Chondrocyte (in vitro differentiated cells): ENCODE measurements around the gene GAS7. TPM values are rescaled to one million over a fixed set of nuclear protein-coding genes. Genes with fewer than 3 reads are reported as not detected.

Experiments
- DNase-seq: peaks from one replicate; pipeline ENCODE4 v3.0.0; 2021; ENCODE audit warnings: mixed read lengths, low spot score
- H3K27ac Mint-ChIP-seq: one replicate; pipeline ENCODE4 v1.8.0; 2021; ENCODE audit warnings: mild to moderate bottlenecking, moderate library complexity, mixed read lengths; ENCODE audit not compliant: unreplicated experiment
- H3K27me3 Mint-ChIP-seq: 2 replicates; pipeline ENCODE4 v1.8.0; 2021; ENCODE audit warnings: low read depth, mixed read lengths
- H3K36me3 Mint-ChIP-seq: 2 replicates; pipeline ENCODE4 v1.8.0; 2021; ENCODE audit warnings: low read depth, mixed read lengths
- H3K4me1 Mint-ChIP-seq: 2 replicates; pipeline ENCODE4 v1.8.0; 2021; ENCODE audit warnings: low read depth, mild to moderate bottlenecking, mixed read lengths
- H3K4me3 Mint-ChIP-seq: one replicate; pipeline ENCODE4 v1.8.0; 2021; ENCODE audit warnings: mild to moderate bottlenecking, moderate library complexity, mixed read lengths; ENCODE audit not compliant: unreplicated experiment
- H3K9me3 Mint-ChIP-seq: 2 replicates; pipeline ENCODE4 v1.8.0; 2021; ENCODE audit warnings: low read depth, mixed read lengths
- total RNA-seq: library from RNA; stranded (reverse); gene quantifications from 3 replicates; pipeline ENCODE4 v1.2.1, GENCODE V29; 2021
- TF ChIP-seq, protein P1 (sequence below): fragments of 200-600 bp; sonication (generic); IDR thresholded peaks from 2 replicates; pipeline ENCODE4 v1.5.0; 2021; ENCODE audit warnings: antibody characterized with exemption, mild to moderate bottlenecking, moderate library complexity

Gene GAS7
- total RNA-seq, 1 donor from 2014 or later = 6.9 TPM

GRCh38 chr17:10118788-10119130 lies 79.6 kb downstream of the GAS7 start:
- TF ChIP-seq, protein P1, sequence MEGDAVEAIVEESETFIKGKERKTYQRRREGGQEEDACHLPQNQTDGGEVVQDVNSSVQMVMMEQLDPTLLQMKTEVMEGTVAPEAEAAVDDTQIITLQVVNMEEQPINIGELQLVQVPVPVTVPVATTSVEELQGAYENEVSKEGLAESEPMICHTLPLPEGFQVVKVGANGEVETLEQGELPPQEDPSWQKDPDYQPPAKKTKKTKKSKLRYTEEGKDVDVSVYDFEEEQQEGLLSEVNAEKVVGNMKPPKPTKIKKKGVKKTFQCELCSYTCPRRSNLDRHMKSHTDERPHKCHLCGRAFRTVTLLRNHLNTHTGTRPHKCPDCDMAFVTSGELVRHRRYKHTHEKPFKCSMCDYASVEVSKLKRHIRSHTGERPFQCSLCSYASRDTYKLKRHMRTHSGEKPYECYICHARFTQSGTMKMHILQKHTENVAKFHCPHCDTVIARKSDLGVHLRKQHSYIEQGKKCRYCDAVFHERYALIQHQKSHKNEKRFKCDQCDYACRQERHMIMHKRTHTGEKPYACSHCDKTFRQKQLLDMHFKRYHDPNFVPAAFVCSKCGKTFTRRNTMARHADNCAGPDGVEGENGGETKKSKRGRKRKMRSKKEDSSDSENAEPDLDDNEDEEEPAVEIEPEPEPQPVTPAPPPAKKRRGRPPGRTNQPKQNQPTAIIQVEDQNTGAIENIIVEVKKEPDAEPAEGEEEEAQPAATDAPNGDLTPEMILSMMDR = no peak
- DNase-seq = no peak
- peaks cover 6% of the 10 kb centered on the region for H3K9me3 Mint-ChIP-seq
- H3K4me1 Mint-ChIP-seq = peaks cover 57% of the 10 kb centered on the region
- H3K4me3 Mint-ChIP-seq = no peak overlapping the region
- no peak overlapping the region for H3K27ac Mint-ChIP-seq
- no peaks in the 10 kb centered on the region for H3K27me3 Mint-ChIP-seq
- no peaks in the 10 kb centered on the region for H3K36me3 Mint-ChIP-seq

DNA sequence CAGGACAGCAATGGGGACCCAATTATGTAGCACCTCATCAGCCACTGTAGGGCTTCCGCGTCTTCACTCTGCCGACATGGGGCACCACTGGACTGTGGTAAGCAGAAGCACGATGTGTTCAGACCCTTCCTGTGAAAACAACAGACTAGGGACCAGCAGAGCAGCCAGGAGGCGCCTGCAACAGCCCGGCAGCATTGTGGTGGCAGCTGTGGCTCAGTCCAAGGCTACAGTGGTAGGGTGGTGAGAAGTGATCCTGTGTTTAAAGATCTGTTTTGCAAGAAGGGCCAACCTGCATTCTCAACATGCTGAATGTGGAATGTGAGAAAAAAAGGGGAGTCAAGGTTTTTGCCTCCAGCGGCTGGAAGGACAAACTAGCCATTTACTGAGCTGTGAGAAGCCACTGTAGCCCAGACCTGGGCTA lies 80.8 kb downstream of the GAS7 start:
- peaks cover 6% of the 10 kb centered on the region for H3K9me3 Mint-ChIP-seq
- TF ChIP-seq, protein P1 = no peak
- no peak overlapping the region for H3K27ac Mint-ChIP-seq
- H3K36me3 Mint-ChIP-seq = no peaks in the 10 kb centered on the region
- H3K27me3 Mint-ChIP-seq = no peaks in the 10 kb centered on the region
- H3K4me1 Mint-ChIP-seq = peaks cover 66% of the 10 kb centered on the region
- DNase-seq = no peak
- no peak overlapping the region for H3K4me3 Mint-ChIP-seq

GRCh38 chr17:10116753-10117420 lies 81.5 kb downstream of the GAS7 start:
- Mint-ChIP-seq H3K27ac (no peak overlapping the region), H3K27me3 (no peaks in the 10 kb centered on the region), H3K4me3 (no peak overlapping the region), H3K36me3 (no peaks in the 10 kb centered on the region), H3K4me1 (peaks cover 71% of the 10 kb centered on the region), H3K9me3 (peaks cover 6% of the 10 kb centered on the region)
- TF ChIP-seq, protein P1 = no peak
- no peak for DNase-seq

DNA sequence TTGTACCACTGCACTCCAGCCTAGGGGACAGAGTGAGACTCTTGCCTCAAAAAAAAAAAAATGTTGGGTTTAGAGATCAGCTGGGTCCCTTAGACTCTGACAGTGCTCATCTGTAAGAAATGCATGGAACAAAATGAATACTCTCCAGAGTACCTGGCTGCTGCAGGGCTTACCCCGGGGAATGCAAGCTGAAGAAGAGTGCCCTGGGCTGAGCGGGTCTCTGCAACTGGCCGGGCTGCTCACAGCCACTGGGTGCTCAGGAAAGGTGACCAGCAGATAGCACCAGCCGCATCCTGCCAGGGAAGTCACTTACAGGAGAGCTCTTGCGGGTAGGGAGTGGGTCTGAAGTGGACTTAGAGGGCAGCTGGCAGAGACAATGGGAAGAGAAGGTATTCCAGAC lies 82.1 kb downstream of the GAS7 start:
- Mint-ChIP-seq H3K4me1 (peaks cover 72% of the 10 kb centered on the region), H3K4me3 (no peak overlapping the region), H3K9me3 (peaks cover 6% of the 10 kb centered on the region), H3K36me3 (no peaks in the 10 kb centered on the region), H3K27me3 (no peaks in the 10 kb centered on the region), H3K27ac (no peak overlapping the region)
- DNase-seq = no peak
- TF ChIP-seq, protein P1 = no peak

GRCh38 chr17:10115536-10115932 lies 82.9 kb downstream of the GAS7 start:
- H3K4me3 Mint-ChIP-seq = no peak overlapping the region
- peaks cover 71% of the 10 kb centered on the region for H3K4me1 Mint-ChIP-seq
- TF ChIP-seq, protein P1 = no peak
- H3K36me3 Mint-ChIP-seq = no peaks in the 10 kb centered on the region
- H3K9me3 Mint-ChIP-seq = peaks cover 6% of the 10 kb centered on the region
- peak overlapping the region; percentile 100 for H3K27ac Mint-ChIP-seq
- H3K27me3 Mint-ChIP-seq = no peaks in the 10 kb centered on the region
- DNase-seq = no peak
